ENCODE measurements around the gene OPCML. TPM values are rescaled to one million over a fixed set of nuclear protein-coding genes. Genes with fewer than 3 reads are reported as not detected.

The OPCML gene
- total RNA-seq, 2 donors from 2014 or later: 0.34 TPM; not detected in 1

- peak; percentile 67 to 92 (median 84) for TF ChIP-seq CTCF (IDR thresholded peaks at IDR 0.05)
- TF ChIP-seq POLR2AphosphoS5 (IDR thresholded peaks at IDR 0.05): no peak
- TF ChIP-seq POLR2A (IDR thresholded peaks at IDR 0.05): no peak
- intact Hi-C loops (cut with DNase I): no loop called here
- Histone ChIP-seq H3K9me3 (no peaks in the 10 kb centered on the region), H3K36me3 (no peaks in the 10 kb centered on the region), H3K27ac (no peak overlapping the region), H3K4me1 (replicated peaks) (no peaks in the 10 kb centered on the region), H3K4me3 (no peak overlapping the region), H3K27me3 (replicated peaks; ENCODE audit: insufficient read depth) (no peaks in the 10 kb centered on the region)
- 23% methylated on average over 11 of the region's 11 CpGs for WGBS
- DNase-seq (ENCODE audit: low spot score): peak; percentile 53
Measured at GRCh38 chr11:133134314-133135173, 397.8 kb downstream of the OPCML start.

- Histone ChIP-seq H3K9me3 (no peaks in the 10 kb centered on the region), H3K4me3 (no peak overlapping the region), H3K27me3 (replicated peaks; ENCODE audit: insufficient read depth) (no peaks in the 10 kb centered on the region), H3K36me3 (no peaks in the 10 kb centered on the region), H3K27ac (no peak overlapping the region), H3K4me1 (replicated peaks) (no peaks in the 10 kb centered on the region)
- intact Hi-C loops (cut with DNase I): no loop called here
- no peak for TF ChIP-seq CTCF (IDR thresholded peaks at IDR 0.05)
- TF ChIP-seq POLR2A (IDR thresholded peaks at IDR 0.05): no peak
- no peak for TF ChIP-seq POLR2AphosphoS5 (IDR thresholded peaks at IDR 0.05)
- DNase-seq (ENCODE audit: low spot score): no peak
- 76% methylated on average over 4 of the region's 4 CpGs for WGBS
Measured at GRCh38 chr11:133133606-133134005, 398.7 kb downstream of the OPCML start.

GRCh38 chr11:133133050-133133449 lies 399.3 kb downstream of the OPCML start:
- no peak for TF ChIP-seq CTCF (IDR thresholded peaks at IDR 0.05)
- TF ChIP-seq POLR2A (IDR thresholded peaks at IDR 0.05): no peak
- no peak for TF ChIP-seq POLR2AphosphoS5 (IDR thresholded peaks at IDR 0.05)

GRCh38 chr11:133127741-133128140 lies 404.6 kb downstream of the OPCML start:
- H3K4me3 ChIP-seq: no peak overlapping the region
- H3K36me3 ChIP-seq: no peaks in the 10 kb centered on the region
- H3K27me3 ChIP-seq (replicated peaks; ENCODE audit: insufficient read depth): peaks cover 4% of the 10 kb centered on the region
- no peaks in the 10 kb centered on the region for H3K9me3 ChIP-seq
- WGBS: 82% methylated on average over 7 of the region's 7 CpGs
- DNase-seq (ENCODE audit: low spot score): no peak
- no peak overlapping the region for H3K27ac ChIP-seq
- no peaks in the 10 kb centered on the region for H3K4me1 ChIP-seq (replicated peaks)
- intact Hi-C loops (cut with DNase I): no loop called here
- no peak for TF ChIP-seq CTCF (IDR thresholded peaks at IDR 0.05)
- TF ChIP-seq POLR2A (IDR thresholded peaks at IDR 0.05): no peak
- TF ChIP-seq POLR2AphosphoS5 (IDR thresholded peaks at IDR 0.05): no peak

More at GRCh38 chr11:133133050-133133449, 399.3 kb downstream of the OPCML start:
- 71% methylated on average over 3 of the region's 3 CpGs for WGBS
- H3K27ac ChIP-seq: no peak overlapping the region
- intact Hi-C loops (cut with DNase I): no loop called here
- no peaks in the 10 kb centered on the region for H3K4me1 ChIP-seq (replicated peaks)
- no peaks in the 10 kb centered on the region for H3K27me3 ChIP-seq (replicated peaks; ENCODE audit: insufficient read depth)
- no peaks in the 10 kb centered on the region for H3K36me3 ChIP-seq
- no peak for DNase-seq (ENCODE audit: low spot score)
- H3K4me3 ChIP-seq: no peak overlapping the region
- no peaks in the 10 kb centered on the region for H3K9me3 ChIP-seq

GRCh38 chr11:133123796-133124195 lies 408.5 kb downstream of the OPCML start:
- TF ChIP-seq POLR2A (IDR thresholded peaks at IDR 0.05) (no peak), POLR2AphosphoS5 (IDR thresholded peaks at IDR 0.05) (no peak), CTCF (IDR thresholded peaks at IDR 0.05) (no peak)
- no peak for DNase-seq (ENCODE audit: low spot score)
- no peaks in the 10 kb centered on the region for H3K36me3 ChIP-seq
- intact Hi-C loops (cut with DNase I): no loop called here
- no peak overlapping the region for H3K27ac ChIP-seq
- H3K4me1 ChIP-seq (replicated peaks): no peaks in the 10 kb centered on the region
- 56% methylated on average over 4 of the region's 4 CpGs for WGBS
- no peak overlapping the region for H3K4me3 ChIP-seq
- H3K27me3 ChIP-seq (replicated peaks; ENCODE audit: insufficient read depth): peaks cover 4% of the 10 kb centered on the region
- H3K9me3 ChIP-seq: no peaks in the 10 kb centered on the region

Measured in prostate gland (tissue), 2 donors.